Ramos (cell line): ENCODE data around the gene TLK2.
"Not testable (repeated sequence)": the region's sequence is repeated elsewhere in the genome, so short reads cannot be mapped to it uniquely, and the experiment has no call there.

ENCODE experiments used
- in situ Hi-C: fragments of 300-500 bp; cut with MboI; formaldehyde crosslinking; loops from one replicate; pipeline ENCODE4 v1.14.3; 2022; ENCODE audit warnings: low sequenced_read_pairs; ENCODE audit not compliant: unreplicated experiment

Gene TLK2

DNA sequence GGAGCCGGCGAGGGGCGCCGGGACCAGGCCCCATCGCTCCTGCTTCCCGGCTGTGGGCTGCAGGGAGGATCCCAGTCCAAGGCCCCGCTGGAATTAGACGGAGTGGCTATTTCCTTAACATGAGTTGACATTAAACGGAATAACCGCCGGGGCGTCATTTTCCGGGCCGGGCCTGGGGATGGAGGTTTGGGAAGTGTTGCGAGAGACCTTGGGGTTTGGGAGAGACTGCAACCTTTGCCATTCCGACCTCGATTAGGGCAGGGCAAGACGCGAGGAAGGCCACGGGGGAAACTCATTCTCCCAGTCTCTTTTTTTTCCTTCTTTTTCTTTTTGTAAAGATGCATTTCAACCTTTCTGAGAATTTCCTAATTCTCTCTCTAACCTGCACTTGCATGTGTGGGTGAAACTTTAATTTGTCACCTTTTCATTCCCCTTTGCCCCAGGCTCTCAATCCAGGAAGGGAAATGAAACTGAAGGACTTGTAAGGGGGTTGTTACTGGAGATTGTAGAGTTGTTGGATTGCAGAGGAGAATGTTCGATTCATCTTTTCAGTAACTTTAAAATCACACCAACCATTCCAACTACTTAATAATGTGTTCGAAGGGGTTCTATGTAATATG lies 1.1 kb downstream of the TLK2 start:
- in situ Hi-C loops: not testable (repeated sequence)

- in situ Hi-C loops: not testable (repeated sequence)
Measured at GRCh38 chr17:62482553-62482952, 3.9 kb downstream of the TLK2 start.

DNA sequence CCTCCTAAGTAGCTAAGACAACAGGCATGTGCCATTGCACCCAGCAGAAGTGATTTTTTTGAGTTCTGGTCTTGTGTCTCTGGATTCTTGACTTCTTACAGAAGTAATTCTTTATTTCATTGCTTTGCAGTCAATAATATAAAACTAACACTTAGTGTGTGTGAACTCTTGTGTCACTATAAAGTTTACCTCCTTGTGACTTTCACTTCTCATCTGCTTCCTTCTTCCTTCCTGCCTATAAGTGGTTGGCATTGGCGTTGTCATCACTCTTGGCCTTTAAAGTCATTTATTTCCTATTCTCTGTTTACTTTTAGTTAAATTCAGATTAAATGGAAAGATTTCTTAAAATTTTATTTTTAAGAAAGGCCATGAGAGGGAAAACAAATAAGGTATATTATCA lies 12.4 kb downstream of the TLK2 start:
- in situ Hi-C loops: not testable (repeated sequence)

DNA sequence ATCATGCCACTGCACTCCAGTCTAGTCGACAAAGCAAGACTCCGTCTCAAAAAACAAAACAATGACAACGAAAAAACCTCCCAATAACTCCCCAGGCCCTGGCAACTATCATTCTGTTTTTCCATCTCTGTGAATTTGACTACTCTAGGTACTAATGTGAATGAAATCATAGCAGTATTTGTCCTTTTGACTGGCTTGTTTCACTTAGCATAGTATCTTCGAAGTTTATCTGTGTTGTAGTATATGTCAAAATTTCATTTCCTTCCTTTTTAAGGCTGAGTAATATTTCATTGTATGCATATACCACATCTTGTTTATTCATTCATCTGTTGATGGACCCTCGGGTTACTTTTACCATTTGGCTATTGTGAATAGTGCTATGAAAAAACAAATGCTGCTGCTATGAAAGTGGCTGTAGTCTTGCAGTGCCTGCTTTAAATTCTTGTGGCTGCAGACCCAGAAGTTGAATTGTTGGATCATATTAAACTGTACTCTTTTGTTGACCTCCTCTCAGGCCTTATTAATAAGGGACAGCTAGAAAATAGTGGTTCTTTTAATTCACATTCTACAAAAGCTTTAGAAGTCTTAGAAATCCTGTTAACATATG lies 14.5 kb downstream of the TLK2 start:
- in situ Hi-C loops: not testable (repeated sequence)

- in situ Hi-C loops: not testable (repeated sequence)
Measured at GRCh38 chr17:62494073-62494472, 15.4 kb downstream of the TLK2 start.

DNA sequence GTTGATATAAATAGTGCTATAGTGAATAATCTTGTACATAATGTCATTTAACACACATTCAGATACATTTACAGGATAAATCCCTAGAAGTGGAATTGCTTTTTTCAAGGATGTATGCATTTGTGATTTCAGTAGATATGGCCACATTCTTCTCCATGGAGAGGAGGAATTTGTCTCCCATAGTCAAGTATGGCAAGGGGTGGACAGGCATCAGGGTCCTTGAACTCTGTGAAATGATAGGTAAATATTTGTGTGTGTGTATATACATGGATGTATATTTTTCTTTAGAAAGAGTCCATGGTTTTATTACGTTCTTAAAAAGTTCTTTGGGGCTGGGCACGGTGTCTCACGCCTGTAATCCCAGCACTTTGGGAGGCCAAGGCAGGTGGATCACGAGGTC lies 17.7 kb downstream of the TLK2 start:
- in situ Hi-C loops: not testable (repeated sequence)

DNA sequence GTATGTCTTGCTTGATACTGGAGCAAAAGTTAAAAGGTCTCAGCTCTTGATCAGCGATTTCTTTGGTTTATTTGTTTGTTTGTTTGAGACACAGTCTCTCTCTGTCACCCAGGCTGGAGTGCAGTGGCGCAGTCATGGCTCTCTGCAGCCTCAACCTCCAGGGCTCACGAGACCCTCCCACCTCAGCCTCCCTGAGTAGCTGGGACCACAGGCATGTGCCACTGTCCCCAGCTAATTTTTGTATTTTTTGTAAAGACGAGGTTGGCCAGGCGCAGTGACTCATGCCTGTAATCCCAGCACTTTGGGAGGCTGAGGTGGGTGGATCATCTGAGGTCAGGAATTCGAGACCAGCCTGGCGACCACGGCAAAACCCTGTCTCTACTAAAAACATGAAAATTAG lies 20.2 kb downstream of the TLK2 start:
- in situ Hi-C loops: not testable (repeated sequence)

- in situ Hi-C loops: not testable (repeated sequence)
Measured at GRCh38 chr17:62500463-62500862, 21.8 kb downstream of the TLK2 start.

DNA sequence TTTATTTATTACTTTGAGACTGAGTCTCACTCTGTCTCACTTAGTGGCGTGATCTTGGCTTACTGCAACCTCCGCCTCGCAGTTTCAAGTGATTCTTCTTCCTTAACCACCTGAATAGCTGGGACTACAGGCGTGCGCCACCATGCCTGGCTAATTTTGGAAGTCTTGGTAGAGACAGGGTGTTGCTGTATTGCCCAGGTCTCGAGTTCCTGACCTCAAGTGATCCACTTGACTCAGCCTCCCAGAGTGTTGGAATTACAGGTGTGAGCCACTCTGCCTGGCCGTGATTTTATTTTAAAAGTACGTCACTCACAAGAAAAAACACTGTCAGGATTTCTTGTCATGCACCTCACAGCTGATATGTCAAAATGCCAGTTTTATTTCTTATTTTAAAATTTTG lies 26.2 kb downstream of the TLK2 start:
- in situ Hi-C loops: not testable (repeated sequence)

- in situ Hi-C loops: not testable (repeated sequence)
Measured at GRCh38 chr17:62507191-62507836, 28.7 kb downstream of the TLK2 start.

DNA sequence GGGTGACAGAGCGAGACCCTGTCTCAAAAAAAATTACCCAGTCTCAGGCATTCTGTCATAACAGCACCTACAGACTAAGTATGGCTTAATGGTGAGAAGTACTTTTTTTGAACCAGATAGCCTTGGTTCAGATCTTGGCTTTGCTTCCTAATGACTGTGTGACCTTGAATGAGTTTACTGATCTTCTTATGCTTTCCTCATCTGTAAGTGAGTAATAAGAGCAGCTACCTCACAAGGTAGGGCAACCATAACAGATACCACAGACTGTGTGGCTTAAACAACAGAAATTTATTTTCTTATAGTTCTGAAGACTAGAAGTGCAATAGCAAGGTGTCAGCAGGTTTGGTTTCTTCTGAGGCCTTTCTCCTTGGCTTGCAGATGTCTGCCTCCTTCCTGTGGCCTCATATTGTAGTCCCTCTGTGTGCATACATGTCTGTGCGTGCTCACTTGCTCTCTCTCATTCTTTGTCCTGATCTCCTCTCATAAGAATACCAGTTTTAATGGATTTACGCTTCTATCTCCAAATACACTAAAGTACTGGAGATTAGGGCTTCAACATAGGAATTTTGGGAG lies 31.7 kb downstream of the TLK2 start:
- in situ Hi-C loops: not testable (repeated sequence)

- in situ Hi-C loops: not testable (repeated sequence)
Measured at GRCh38 chr17:62511014-62511413, 32.4 kb downstream of the TLK2 start.

GRCh38 chr17:62516376-62516775 lies 37.8 kb downstream of the TLK2 start:
- in situ Hi-C loops: not testable (repeated sequence)

DNA sequence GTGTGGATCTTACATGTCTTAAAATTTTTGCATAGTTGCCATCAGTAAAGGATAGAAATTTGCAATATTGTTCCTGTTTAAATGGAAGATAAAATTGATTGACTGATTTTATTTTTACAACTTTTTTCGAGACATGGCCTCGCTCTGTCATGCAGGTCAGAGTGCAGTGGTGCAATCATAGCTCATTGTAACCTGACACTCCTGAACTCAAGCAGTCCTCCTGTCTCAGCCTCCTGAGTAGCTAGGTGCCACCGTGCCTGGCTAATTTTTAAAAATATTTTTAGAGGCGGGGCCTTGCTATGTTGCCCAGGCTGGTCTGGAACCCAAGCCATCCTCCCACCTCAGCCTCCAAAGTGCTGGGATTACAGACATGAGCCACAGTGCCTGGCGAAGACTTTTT lies 42.7 kb downstream of the TLK2 start:
- in situ Hi-C loops: not testable (repeated sequence)

DNA sequence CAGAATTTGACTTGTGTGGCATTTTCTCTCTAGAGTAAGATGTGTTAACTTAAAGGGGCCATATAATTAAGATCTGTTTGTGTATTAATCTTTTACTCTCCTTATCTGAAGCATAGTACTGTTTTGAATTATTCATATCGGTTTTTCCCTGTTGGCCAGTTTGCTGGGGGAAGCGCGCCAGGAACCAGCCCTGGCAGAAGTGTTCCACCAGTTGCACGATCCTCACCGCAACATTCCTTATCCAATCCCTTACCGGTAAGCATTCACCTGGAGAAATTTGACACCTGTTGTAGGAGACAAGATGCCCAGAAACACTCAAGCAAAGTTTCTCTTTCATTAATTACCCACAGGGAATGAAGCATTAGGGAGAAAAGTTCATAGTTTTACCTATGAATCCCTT lies 45.5 kb downstream of the TLK2 start:
- in situ Hi-C loops: not testable (repeated sequence)

- in situ Hi-C loops: not testable (repeated sequence)
Measured at GRCh38 chr17:62525317-62525716, 46.7 kb downstream of the TLK2 start.

DNA sequence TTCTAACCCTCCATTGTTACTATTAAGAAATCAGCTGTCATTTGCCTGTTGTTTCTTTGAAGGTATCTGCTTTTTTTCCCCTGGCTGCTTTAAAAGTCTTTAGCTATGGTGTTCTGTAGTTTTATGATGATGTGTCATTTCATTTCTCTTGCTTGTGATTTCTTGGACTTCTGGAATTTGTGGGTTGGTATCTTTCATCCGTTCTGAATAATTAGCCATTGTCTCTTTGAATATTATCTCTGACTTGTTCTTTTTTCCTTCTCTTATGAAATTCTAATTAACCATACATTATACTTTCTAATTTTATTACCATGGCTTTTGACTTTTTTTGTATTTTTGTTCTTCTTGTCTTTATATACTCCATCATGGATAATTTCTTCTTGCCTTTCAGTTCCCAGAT lies 52.3 kb downstream of the TLK2 start:
- in situ Hi-C loops: not testable (repeated sequence)

GRCh38 chr17:62536557-62536956 lies 57.9 kb downstream of the TLK2 start:
- in situ Hi-C loops: not testable (repeated sequence)

- in situ Hi-C loops: not testable (repeated sequence)
Measured at GRCh38 chr17:62541073-62541472, 62.4 kb downstream of the TLK2 start.

DNA sequence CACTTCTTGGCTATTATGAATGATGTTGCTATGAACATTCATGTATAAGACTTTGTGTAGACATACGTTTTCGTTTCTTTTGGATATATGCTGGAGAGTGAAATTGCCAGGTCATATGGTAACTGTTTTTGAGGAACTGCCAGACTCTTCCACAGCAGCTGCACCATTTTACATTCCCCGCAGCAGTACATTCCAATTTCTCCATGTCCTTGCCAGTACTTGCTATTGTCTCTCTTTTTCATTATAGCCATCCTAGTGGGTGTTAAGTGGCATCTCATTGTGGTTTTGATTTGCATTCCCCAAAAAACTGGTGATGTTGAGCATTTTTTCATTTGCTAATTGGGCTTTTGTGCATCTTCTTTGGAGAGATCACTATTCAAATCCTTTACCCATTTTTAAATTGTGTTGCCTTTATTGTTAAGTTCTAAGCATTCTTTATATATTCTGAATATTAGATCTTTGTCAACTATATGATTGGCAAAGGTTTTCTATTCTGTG lies 64.7 kb downstream of the TLK2 start:
- in situ Hi-C loops: not testable (repeated sequence)

DNA sequence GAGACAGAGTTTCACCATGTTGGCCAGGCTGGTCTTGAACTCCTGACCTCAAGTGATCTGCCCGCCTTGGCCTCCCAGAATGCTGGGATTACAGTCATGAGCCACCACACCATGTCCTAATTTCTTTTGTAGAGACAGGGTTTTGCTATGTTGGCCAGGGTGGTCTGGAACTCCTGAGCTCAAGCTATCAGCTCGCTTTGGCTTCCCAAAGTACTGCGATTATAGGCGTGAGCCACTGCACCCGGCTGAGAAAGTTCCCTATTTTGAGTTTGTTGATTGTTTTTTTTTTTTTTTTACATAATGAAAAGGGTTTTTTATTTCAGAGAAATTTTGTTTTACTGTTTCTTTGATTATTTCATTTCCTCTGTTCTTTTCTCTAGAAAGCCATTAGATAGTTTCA lies 67.4 kb downstream of the TLK2 start:
- in situ Hi-C loops: not testable (repeated sequence)
